HG03139 (cell line): Measurements from ENCODE around the gene ZBP1.

Experiments used
- ATAC-seq: cut with Tn5 transposase; IDR thresholded peaks from one replicate; pipeline ENCODE4 v1.9.1; 2021; ENCODE audit not compliant: unreplicated experiment

Gene ZBP1, protein sequence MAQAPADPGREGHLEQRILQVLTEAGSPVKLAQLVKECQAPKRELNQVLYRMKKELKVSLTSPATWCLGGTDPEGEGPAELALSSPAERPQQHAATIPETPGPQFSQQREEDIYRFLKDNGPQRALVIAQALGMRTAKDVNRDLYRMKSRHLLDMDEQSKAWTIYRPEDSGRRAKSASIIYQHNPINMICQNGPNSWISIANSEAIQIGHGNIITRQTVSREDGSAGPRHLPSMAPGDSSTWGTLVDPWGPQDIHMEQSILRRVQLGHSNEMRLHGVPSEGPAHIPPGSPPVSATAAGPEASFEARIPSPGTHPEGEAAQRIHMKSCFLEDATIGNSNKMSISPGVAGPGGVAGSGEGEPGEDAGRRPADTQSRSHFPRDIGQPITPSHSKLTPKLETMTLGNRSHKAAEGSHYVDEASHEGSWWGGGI

DNA sequence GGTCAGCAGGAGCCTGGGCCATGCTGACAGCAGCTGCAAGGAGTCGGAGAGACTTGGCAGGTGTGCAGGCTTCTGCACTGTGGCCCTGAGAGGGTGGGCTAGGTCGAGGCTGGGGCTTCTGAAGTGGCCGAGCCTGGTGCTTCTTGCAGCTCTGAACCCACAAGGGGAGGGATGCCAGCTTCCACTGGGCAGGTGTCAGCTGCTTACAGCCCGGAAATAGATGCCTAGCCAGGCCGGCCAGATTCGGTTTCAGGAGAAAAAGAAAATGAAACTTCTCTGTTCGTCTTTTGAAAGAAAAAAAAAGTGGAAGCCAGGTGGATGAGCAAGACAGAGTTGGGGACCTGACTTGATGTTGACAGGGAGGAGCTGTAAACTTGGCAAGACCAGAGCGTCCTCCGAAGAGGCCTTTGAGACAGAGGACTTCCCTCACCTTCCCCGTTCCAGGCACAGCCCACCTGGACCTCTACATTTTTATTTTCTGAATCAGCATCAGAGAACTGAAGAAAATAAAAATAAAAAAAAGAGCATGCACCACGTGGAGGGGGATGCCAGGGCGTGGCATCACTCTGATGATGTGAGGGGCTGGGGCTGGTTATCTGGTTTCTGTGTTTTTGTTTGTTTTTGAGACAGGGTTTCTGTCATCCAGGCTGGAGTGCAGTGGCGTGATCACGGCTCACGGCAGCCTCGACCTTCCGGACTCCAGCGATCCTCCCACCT, at the start of gene ZBP1:
ZBP1 (minus strand) TSS at position 153 of the 717 bp plus-strand sequence; CDS start at position 22, 131 bp downstream.
- peak; percentile 42 for ATAC-seq

DNA sequence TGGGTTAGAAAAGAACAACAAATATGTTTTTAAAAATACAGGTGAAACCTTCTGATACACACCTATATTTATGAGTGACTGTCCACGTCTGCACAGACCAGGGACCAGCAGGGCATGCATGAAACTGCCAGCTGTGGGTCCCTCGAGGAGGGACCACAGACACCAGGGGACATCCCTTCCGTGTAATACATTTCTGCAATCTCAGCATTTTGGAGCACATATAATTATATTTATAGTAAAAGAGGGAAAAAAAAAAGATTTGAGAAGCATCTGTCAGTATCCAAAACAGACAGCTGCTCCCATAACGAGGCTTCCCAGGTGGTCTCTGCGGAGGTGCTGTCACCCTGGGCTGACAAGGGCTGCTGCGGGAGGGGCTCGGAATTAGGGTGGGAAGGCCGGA, 49.4 kb upstream of the ZBP1 start:
- no peak for ATAC-seq

DNA sequence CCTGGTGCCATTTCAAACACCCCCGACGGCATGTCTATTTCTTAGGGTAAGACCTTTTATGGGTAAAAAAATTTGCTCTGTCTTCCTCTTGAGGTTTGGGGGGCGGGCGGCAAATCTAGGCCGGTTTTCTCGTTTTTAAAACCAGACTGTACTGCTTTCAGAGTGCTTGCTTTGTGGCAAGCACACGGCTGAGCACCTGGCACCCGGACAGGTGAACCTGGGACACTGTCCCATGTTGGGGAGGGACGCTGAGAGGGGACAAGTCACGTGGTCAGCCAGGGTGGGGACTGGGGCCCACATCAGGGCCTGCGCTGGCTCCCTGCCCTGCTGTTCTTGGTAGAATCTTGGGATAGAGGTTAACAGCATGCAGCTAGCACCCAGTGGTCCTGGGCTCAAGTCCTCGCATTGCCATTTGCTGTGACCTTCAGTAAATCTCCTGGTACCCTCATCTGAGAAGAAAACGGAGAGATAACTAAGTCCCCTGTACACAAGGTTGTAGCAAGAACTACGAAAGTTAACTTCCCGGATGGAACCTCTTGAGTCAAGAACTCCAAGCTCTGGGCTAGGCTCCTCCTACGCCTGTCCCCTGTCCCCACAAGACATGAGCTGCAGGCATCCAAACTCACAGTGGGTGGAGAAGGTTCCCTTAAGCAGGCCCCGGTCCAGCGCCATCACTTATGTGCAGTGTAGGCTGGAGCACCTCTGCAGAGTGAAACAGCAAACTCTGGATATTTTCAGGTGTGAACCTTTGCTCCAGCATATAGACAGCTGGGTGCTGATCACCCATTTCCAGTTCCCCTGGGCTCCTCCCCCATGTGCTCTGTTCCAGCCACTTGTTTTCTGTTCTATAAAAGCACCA, 47.9 kb upstream of the ZBP1 start:
- no peak for ATAC-seq

GRCh38 chr20:57667388-57667787, 47.2 kb upstream of the ZBP1 start:
- ATAC-seq: no peak

GRCh38 chr20:57666834-57667157, 46.6 kb upstream of the ZBP1 start:
- ATAC-seq: no peak

DNA sequence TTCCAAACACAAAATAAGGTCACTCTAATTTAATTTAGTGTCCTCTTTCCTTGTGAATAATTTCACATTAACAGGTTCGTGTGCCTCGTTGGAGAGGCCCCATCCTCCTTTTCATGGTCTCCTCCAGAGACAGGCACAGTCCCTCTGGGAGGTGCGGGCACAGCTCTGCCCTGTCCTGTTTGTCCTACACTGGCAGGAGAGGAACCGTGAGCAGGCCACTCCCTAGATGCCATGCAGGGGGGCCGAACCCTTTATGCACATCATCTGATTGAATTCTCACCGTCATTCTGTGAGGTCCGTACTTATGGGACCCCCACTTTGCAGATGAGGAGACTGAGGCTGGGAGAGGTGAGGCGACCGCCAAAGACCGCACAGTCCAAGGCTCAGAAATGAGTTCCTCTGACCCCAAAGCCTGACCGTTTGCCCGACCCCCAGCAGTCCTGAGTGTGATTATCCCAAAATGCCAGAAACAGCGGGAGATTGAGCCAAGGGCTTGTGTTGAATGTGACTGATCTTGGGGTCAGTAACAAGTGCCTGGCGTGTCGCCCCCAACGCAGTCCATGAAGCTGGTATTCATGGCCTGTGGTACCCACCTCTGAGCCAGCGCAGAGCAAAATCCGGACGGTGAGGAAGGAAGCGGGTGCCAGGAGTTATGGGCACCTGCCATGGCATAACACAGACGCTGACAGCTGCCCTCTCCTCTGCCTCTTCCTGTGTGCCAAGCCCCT, 46.0 kb upstream of the ZBP1 start:
- no peak for ATAC-seq

DNA sequence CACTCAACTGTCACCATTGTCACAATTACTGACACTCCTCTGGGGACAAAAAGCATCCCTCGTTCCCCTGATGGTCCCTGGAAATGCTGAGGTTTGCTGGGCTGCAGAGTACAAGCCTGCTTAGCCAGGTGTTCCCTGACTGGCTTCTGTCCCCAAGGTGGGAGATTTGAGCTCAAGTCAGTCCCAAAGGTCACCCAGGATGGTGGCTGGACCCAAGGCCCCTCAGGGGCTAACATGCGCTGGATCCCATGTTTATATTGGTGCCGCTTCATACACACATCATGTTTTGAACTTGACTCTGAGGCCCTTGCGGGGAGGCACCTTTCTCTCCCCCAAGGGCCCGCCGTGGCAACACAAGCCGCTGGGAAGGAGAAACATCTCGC, 45.4 kb upstream of the ZBP1 start:
- ATAC-seq: no peak

GRCh38 chr20:57664924-57665588, 44.8 kb upstream of the ZBP1 start:
- no peak for ATAC-seq

DNA sequence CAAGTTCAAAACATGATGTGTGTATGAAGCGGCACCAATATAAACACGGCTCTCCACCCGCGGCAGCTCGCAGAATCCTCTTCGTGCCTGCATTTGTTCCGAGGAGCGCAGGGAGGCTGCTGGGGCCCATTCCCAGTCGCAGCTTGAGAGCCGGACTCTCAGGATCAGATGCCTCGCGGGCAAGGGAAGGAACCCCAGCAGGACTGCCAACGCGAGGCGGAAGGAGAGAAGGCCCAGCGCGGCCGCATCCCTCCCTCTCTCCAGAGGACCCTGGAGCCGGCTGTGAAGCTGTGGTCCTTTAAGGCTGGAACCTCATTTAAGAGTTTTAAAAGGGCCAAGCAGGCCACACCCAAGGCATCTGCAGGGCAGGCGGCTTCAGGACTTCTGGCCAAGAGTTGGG, 44.2 kb upstream of the ZBP1 start:
- no peak for ATAC-seq

DNA sequence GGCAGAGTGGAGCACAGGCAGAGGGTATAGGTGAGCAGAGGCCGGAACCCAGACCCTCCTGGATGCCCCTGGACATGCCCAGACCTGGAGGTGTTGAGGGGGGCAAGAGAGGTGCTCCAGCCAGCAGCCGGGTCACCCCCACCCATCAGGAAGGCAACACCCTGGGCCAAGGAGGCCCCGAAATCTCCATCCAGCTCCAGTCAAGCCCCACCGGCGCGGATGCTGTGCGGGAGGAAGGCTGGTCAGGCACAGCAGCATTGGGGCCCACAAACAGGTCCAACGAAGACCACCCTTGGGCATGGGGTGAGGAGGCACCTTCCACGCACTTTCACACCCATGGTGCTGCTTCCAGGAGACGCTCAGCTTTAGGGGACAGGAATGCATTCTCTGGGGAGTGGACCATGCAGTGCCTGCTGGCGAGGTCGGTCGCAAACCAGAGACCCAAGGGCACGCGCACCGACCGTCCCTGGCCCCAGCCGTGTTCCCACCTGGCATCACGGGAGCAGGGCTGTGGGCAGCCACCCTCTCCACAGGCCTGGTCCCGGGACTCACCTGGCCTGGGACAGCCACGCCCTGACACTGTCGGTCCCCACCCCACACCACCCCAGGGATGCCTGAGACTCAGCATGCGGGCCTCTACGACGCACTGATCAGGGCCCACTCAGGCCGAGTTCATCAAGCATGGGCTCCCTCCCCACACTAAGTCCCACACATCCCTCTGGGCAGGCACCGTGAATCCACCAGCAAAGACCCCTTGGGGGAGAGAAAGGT, 43.6 kb upstream of the ZBP1 start:
- no peak for ATAC-seq

DNA sequence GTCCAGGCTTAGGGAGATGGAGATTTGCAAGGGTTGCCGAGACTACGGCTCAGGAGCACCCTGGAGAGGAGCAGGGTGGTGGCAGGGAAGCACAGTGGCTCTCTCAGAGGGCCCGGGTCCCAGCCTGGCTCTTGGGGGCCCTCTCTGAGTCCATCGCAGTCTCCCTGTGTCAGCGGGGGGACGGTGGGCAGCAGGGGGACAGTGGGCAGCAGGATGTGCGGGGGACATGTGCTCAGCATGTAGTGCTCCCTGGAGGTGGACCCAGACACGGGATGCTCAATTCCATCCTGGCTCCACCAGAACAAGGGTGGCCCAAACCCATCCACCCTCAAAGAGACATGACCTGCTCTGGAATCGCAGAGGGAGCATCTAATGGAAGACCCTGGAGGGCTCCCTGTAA, 43.0 kb upstream of the ZBP1 start:
- no peak for ATAC-seq

- ATAC-seq: no peak
Measured at GRCh38 chr20:57662456-57663240, 42.4 kb upstream of the ZBP1 start.

- no peak for ATAC-seq
Measured at GRCh38 chr20:57661746-57662455, 41.7 kb upstream of the ZBP1 start.

DNA sequence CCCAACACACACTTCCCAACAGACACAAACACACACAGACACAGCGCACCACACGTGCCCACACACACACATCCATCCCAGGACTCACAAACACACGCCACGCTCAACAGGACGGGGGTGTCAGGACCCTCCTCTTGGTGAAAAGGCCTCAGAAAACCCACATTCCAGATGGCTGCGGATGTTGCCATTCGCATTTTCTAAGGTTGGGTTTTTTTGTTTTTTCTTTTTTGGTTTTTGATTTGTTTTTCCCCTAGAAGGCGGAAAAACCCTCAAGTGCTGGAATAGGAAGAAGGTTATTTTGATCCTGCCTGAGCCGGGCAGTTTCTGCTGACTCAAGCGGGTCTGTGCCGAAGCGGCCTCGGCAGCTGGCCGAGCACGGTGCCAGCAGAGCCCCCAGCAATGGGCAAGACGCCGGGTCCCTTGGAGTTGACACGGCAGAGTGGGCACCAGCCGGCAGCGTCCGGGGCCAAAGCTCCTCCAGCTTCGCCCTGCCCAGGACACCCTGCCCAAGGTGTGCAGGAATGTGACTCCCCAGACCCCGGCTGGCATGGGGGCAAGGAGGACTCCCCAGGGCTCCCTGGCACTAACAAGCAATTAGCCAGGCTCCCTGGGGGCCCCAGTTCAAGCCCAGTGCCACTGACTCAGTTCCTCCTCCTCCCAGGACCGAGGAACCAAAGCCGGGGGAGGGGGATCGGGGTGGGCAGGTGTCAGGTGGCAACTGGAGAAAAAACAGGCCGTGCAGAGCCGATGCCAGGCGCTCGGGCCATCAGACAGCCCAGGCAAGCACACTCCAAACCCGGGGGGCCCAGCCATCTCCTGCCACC, 40.9 kb upstream of the ZBP1 start:
- ATAC-seq: no peak

GRCh38 chr20:57660181-57660921, 40.1 kb upstream of the ZBP1 start:
- ATAC-seq: no peak

- no peak for ATAC-seq
Measured at GRCh38 chr20:57659517-57660180, 39.4 kb upstream of the ZBP1 start.
